WTC11 (cell line): Measurements from ENCODE around the gene ZBTB24. TPM values are rescaled to one million over a fixed set of nuclear protein-coding genes. Genes with fewer than 3 reads are reported as not detected.
A peak's percentile ranks its signal among the peaks of the same experiment; 100 is the strongest.

Experiments used
- ATAC-seq: fragments of 200-7000 bp; cut with Tn5 transposase; 2 replicates; pipeline ENCODE4 v1.10.0; 2021; ENCODE audit warnings: mild to moderate bottlenecking, moderate library complexity
- CTCF ChIA-PET: fragments of 300-600 bp; sonication (Branson Sonifier 250); formaldehyde crosslinking; loops from one replicate; lab custom pipeline; 2021; ENCODE audit warnings: antibody characterized with exemption; lab: Charles Lee
- POLR2A ChIA-PET: fragments of 350-600 bp; sonication (Branson Sonifier 250); formaldehyde crosslinking; loops from one replicate; lab custom pipeline; 2021; ENCODE audit warnings: antibody characterized with exemption; lab: Charles Lee
- DNase-seq: peaks from one replicate; pipeline ENCODE4 v3.0.0; 2021; ENCODE audit warnings: low spot score
- H3K27ac Mint-ChIP-seq: 2 replicates; pipeline ENCODE4 v1.8.0; 2021; ENCODE audit warnings: mixed read lengths
- H3K27me3 Mint-ChIP-seq: 2 replicates; pipeline ENCODE4 v1.8.0; 2021; ENCODE audit warnings: low read depth, mild to moderate bottlenecking, moderate library complexity, mixed read lengths
- H3K36me3 Mint-ChIP-seq: 2 replicates; pipeline ENCODE4 v1.8.0; 2021; ENCODE audit warnings: mixed read lengths
- H3K4me1 Mint-ChIP-seq: 2 replicates; pipeline ENCODE4 v1.8.0; 2022; ENCODE audit warnings: mixed read lengths
- H3K4me3 Mint-ChIP-seq: 2 replicates; pipeline ENCODE4 v1.8.0; 2021; ENCODE audit warnings: mild to moderate bottlenecking, moderate library complexity, mixed read lengths
- H3K9me3 Mint-ChIP-seq: 2 replicates; pipeline ENCODE4 v1.8.0; 2021; ENCODE audit warnings: mixed read lengths
- CDX4 ChIP-seq: fragments of 250-450 bp; sonication (Bioruptor Pico); IDR thresholded peaks from 2 replicates; pipeline ENCODE4 v1.9.0; 2021; ENCODE audit warnings: moderate library complexity, mild to moderate bottlenecking, inconsistent platforms, borderline replicate concordance
- CTCF ChIP-seq: fragments of 200-600 bp; IDR thresholded peaks from 2 replicates; pipeline ENCODE4 v1.8.0; 2022; ENCODE audit warnings: antibody characterized with exemption
- FOXJ3 ChIP-seq: sonication (generic); formaldehyde crosslinking; IDR thresholded peaks from 2 replicates; pipeline ENCODE4 v1.9.0; 2021; ENCODE audit warnings: missing genetic modification reagents, mild to moderate bottlenecking, borderline replicate concordance
- FOXK1 ChIP-seq: sonication (generic); formaldehyde crosslinking; IDR thresholded peaks from 2 replicates; pipeline ENCODE4 v1.8.0; 2022; ENCODE audit warnings: mild to moderate bottlenecking, moderate library complexity, missing genetic modification reagents
- FOXP1 ChIP-seq: sonication (generic); formaldehyde crosslinking; IDR thresholded peaks from 2 replicates; pipeline ENCODE4 v1.8.0; 2022; ENCODE audit warnings: missing genetic modification reagents, mild to moderate bottlenecking, moderate library complexity, borderline replicate concordance
- GTF2I ChIP-seq: fragments of 250-450 bp; sonication (Bioruptor Pico); conservative IDR thresholded peaks from 2 replicates; pipeline ENCODE4 v1.4.0; 2021; ENCODE audit warnings: mild to moderate bottlenecking
- HMGXB4 ChIP-seq: sonication (generic); formaldehyde crosslinking; IDR thresholded peaks from 2 replicates; pipeline ENCODE4 v1.8.1; 2023; ENCODE audit warnings: mild to moderate bottlenecking, moderate library complexity, missing genetic modification reagents
- KAT7 ChIP-seq: sonication (generic); formaldehyde crosslinking; IDR thresholded peaks from 2 replicates; pipeline ENCODE4 v1.8.1; 2023; ENCODE audit warnings: missing genetic modification reagents, mild to moderate bottlenecking, borderline replicate concordance
- MAX ChIP-seq: sonication (generic); formaldehyde crosslinking; IDR thresholded peaks from 2 replicates; pipeline ENCODE4 v1.8.0; 2022; ENCODE audit warnings: mild to moderate bottlenecking, missing genetic modification reagents
- MLX ChIP-seq: sonication (generic); formaldehyde crosslinking; IDR thresholded peaks from 2 replicates; pipeline ENCODE4 v1.8.1; 2023; ENCODE audit warnings: mild to moderate bottlenecking, missing genetic modification reagents, moderate library complexity
- NFATC4 ChIP-seq: fragments of 250-450 bp; sonication (Bioruptor Pico); IDR thresholded peaks from 2 replicates; pipeline ENCODE4 v1.9.0; 2021; ENCODE audit warnings: mild to moderate bottlenecking
- NFYB ChIP-seq: sonication (generic); formaldehyde crosslinking; conservative IDR thresholded peaks from 2 replicates; pipeline ENCODE4 v1.8.0; 2022; ENCODE audit warnings: low read depth, missing genetic modification reagents
- RELA ChIP-seq: sonication (generic); formaldehyde crosslinking; IDR thresholded peaks from 2 replicates; pipeline ENCODE4 v1.8.1; 2022; ENCODE audit warnings: missing genetic modification reagents, mild to moderate bottlenecking, borderline replicate concordance
- SMAD3 ChIP-seq: sonication (generic); formaldehyde crosslinking; IDR thresholded peaks from 2 replicates; pipeline ENCODE4 v1.8.0; 2022; ENCODE audit warnings: missing genetic modification reagents, mild to moderate bottlenecking, borderline replicate concordance
- SP1 ChIP-seq: sonication (generic); formaldehyde crosslinking; conservative IDR thresholded peaks from 2 replicates; pipeline ENCODE4 v1.8.1; 2022; ENCODE audit warnings: missing genetic modification reagents
- ZBTB21 ChIP-seq: sonication (generic); formaldehyde crosslinking; IDR thresholded peaks from 2 replicates; pipeline ENCODE4 v1.8.1; 2023; ENCODE audit warnings: mild to moderate bottlenecking, missing genetic modification reagents, borderline replicate concordance
- ZNF263 ChIP-seq: sonication (generic); formaldehyde crosslinking; IDR thresholded peaks from 2 replicates; pipeline ENCODE4 v1.8.1; 2022; ENCODE audit warnings: low read depth, mild to moderate bottlenecking, moderate library complexity, missing genetic modification reagents
- ZNF396 ChIP-seq: fragments of 250-450 bp; sonication (Bioruptor Pico); IDR thresholded peaks from 2 replicates; pipeline ENCODE4 v1.8.0; 2021; ENCODE audit warnings: mild to moderate bottlenecking, moderate library complexity, borderline replicate concordance
- ZNF512 ChIP-seq: sonication (generic); formaldehyde crosslinking; IDR thresholded peaks from 2 replicates; pipeline ENCODE4 v1.8.1; 2022; ENCODE audit warnings: missing genetic modification reagents, borderline replicate concordance
- total RNA-seq: library from RNA; stranded (reverse); gene quantifications from 3 replicates; pipeline ENCODE4 v1.2.3, GENCODE V29; 2021

Gene ZBTB24
- total RNA-seq, 1 experiment from 2014 or later = 14.7 TPM

GRCh38 chr6:109514946-109515345 lies 31.9 kb upstream of the ZBTB24 start (continued):
- TF ChIP-seq CDX4 = no peak
- no peak for TF ChIP-seq MAX
- TF ChIP-seq FOXK1 (CRISPR knock-in tag) = no peak
- no peak for TF ChIP-seq ZNF396

- H3K27ac Mint-ChIP-seq = peak overlapping the region; percentile 91
- no peak for TF ChIP-seq ZNF263 (CRISPR knock-in tag)
- no peak for TF ChIP-seq FOXP1 (CRISPR knock-in tag)
- peak; percentile 60; the same call in 1 of the 2 replicates for TF ChIP-seq NFYB (CRISPR knock-in tag)
- 0 out of 2 replicates have a peak, but pooled peaks have one; percentile 23 for TF ChIP-seq SP1
- H3K36me3 Mint-ChIP-seq = peaks cover 29% of the 10 kb centered on the region
- peak overlapping the region; percentile 2; the same call in 1 of the 2 replicates for H3K4me3 Mint-ChIP-seq
- ChIA-PET POLR2A (no interaction called here), CTCF (no interaction called here)
- ATAC-seq (peak; percentile 88), DNase-seq (no peak)
- H3K27me3 Mint-ChIP-seq = no peaks in the 10 kb centered on the region; the same call in 1 of the 2 replicates
- H3K4me1 Mint-ChIP-seq = peaks cover 30% of the 10 kb centered on the region
- H3K9me3 Mint-ChIP-seq = peaks cover 32% of the 10 kb centered on the region
These were observed 30.6 kb upstream of the ZBTB24 start for GRCh38 chr6:109513571-109514071.

- TF ChIP-seq MLX (CRISPR knock-in tag) (no peak), RELA (CRISPR knock-in tag) (no peak), GTF2I (CRISPR knock-in tag) (no peak), FOXJ3 (CRISPR knock-in tag) (no peak), KAT7 (no peak), SMAD3 (CRISPR knock-in tag) (no peak), CTCF (no peak), ZNF512 (CRISPR knock-in tag) (no peak), HMGXB4 (CRISPR knock-in tag) (no peak), NFATC4 (CRISPR knock-in tag) (no peak), ZBTB21 (no peak)
- Mint-ChIP-seq H3K4me3 (no peak overlapping the region), H3K27me3 (no peaks in the 10 kb centered on the region; the same call in 1 of the 2 replicates), H3K27ac (no peak overlapping the region), H3K36me3 (peaks cover 32% of the 10 kb centered on the region), H3K4me1 (peaks cover 43% of the 10 kb centered on the region), H3K9me3 (peaks cover 36% of the 10 kb centered on the region)
- CTCF ChIA-PET = no interaction called here
- ATAC-seq (no peak), DNase-seq (no peak)
- POLR2A ChIA-PET = no interaction called here
These were observed 29.3 kb upstream of the ZBTB24 start for GRCh38 chr6:109512271-109512817.
